Neural cell (in vitro differentiated cells): Measurements from ENCODE around the gene GALNT15. TPM values are rescaled to one million over a fixed set of nuclear protein-coding genes. Genes with fewer than 3 reads are reported as not detected.

Experiments used
- H2AFZ ChIP-seq: fragments of 200-600, 300-800 bp; sonication (generic), shearing (Covaris generic); 2 replicates; pipeline ENCODE4 v1.6.0; 2014; ENCODE audit warnings: low read depth, mild to moderate bottlenecking, antibody characterized with exemption, low read length, moderate library complexity
- H3F3A ChIP-seq: fragments of 200-600 bp; shearing (Covaris generic); 2 replicates; pipeline ENCODE4 v1.6.1; 2016; ENCODE audit warnings: mild to moderate bottlenecking, moderate library complexity, mixed read lengths, antibody characterized with exemption, low read length; ENCODE audit not compliant: insufficient read depth, poor library complexity, severe bottlenecking
- H3K27ac ChIP-seq: fragments of 200-600, 300-800 bp; sonication (generic), shearing (Covaris generic); 2 replicates; pipeline ENCODE4 v1.5.1; 2014; ENCODE audit warnings: mild to moderate bottlenecking, low read length, moderate library complexity
- H3K27me3 ChIP-seq: fragments of 300-800, 200-600 bp; sonication (generic), shearing (Covaris generic); 2 replicates; pipeline ENCODE4 v1.6.0; 2014; ENCODE audit warnings: mild to moderate bottlenecking, low read depth, low read length, moderate library complexity; ENCODE audit not compliant: insufficient read depth
- H3K36me3 ChIP-seq: fragments of 300-800, 200-600 bp; sonication (generic), shearing (Covaris generic); 2 replicates; pipeline ENCODE4 v1.5.1; 2014; ENCODE audit warnings: mild to moderate bottlenecking, antibody characterized with exemption, low read length, moderate library complexity; ENCODE audit not compliant: insufficient read depth
- H3K4me2 ChIP-seq: fragments of 300-800, 200-600 bp; sonication (generic), shearing (Covaris generic); 2 replicates; pipeline ENCODE4 v1.6.0; 2014; ENCODE audit warnings: mild to moderate bottlenecking, low read length
- H3K4me3 ChIP-seq: fragments of 300-800, 200-600 bp; sonication (generic), shearing (Covaris generic); 2 replicates; pipeline ENCODE4 v1.5.1; 2014; ENCODE audit warnings: mild to moderate bottlenecking, low read length, moderate library complexity
- H3K79me2 ChIP-seq: fragments of 200-600 bp; shearing (Covaris generic); replicated peaks from 2 replicates; pipeline ENCODE4 v1.6.0; 2014; ENCODE audit warnings: mild to moderate bottlenecking, low read length, moderate library complexity; ENCODE audit not compliant: insufficient read depth
- H3K9ac ChIP-seq: fragments of 300-800, 200-600 bp; sonication (generic), shearing (Covaris generic); 2 replicates; pipeline ENCODE4 v1.6.1; 2016; ENCODE audit warnings: mild to moderate bottlenecking, low read length, mixed read lengths
- H3K9me2 ChIP-seq: fragments of 200-600 bp; shearing (Covaris generic); 2 replicates; pipeline ENCODE4 v1.6.1; 2016; ENCODE audit warnings: mild to moderate bottlenecking, low read length, mixed read lengths; ENCODE audit not compliant: insufficient read depth
- H3K9me3 ChIP-seq: fragments of 200-600, 300-800 bp; sonication (generic), shearing (Covaris generic); 2 replicates; pipeline ENCODE4 v1.6.1; 2016; ENCODE audit warnings: mild to moderate bottlenecking, mixed run types, low read length, moderate library complexity, mixed read lengths
- H4K20me1 ChIP-seq: fragments of 200-600 bp; shearing (Covaris generic); 2 replicates; pipeline ENCODE4 v1.6.1; 2016; ENCODE audit warnings: mild to moderate bottlenecking, mixed run types; ENCODE audit not compliant: insufficient read depth
- CTCF ChIP-seq: fragments of 450-650 bp; IDR thresholded peaks from 2 replicates; pipeline ENCODE4 v1.5.1; 2014; ENCODE audit warnings: antibody characterized with exemption, mild to moderate bottlenecking, moderate library complexity; ENCODE audit not compliant: poor library complexity, severe bottlenecking
- EP300 ChIP-seq: fragments of 450-650 bp; conservative IDR thresholded peaks from 2 replicates; pipeline ENCODE4 v1.6.1; 2014; ENCODE audit warnings: antibody characterized with exemption, mild to moderate bottlenecking, moderate library complexity; ENCODE audit not compliant: poor library complexity, severe bottlenecking
- EZH2 ChIP-seq: fragments of 200-600, 300-800 bp; shearing (Covaris generic), sonication (generic); IDR thresholded peaks from 2 replicates; pipeline ENCODE4 v1.6.1; 2014; ENCODE audit warnings: antibody characterized with exemption, low read length, borderline replicate concordance, mild to moderate bottlenecking; ENCODE audit not compliant: insufficient read depth, poor library complexity, severe bottlenecking
- MXI1 ChIP-seq: fragments of 450-650 bp; conservative IDR thresholded peaks from 2 replicates; pipeline ENCODE4 v1.6.1; 2014; ENCODE audit warnings: antibody characterized with exemption, mild to moderate bottlenecking; ENCODE audit not compliant: poor library complexity, severe bottlenecking
- POLR2AphosphoS5 ChIP-seq: IDR thresholded peaks from 2 replicates; pipeline ENCODE4 v1.6.1; 2012
- RAD21 ChIP-seq: fragments of 450-650 bp; conservative IDR thresholded peaks from 2 replicates; pipeline ENCODE4 v1.6.1; 2014; ENCODE audit warnings: antibody characterized with exemption, mild to moderate bottlenecking, moderate library complexity
- SMC3 ChIP-seq: fragments of 450-650 bp; conservative IDR thresholded peaks from 2 replicates; pipeline ENCODE4 v1.6.1; 2014; ENCODE audit warnings: antibody characterized with exemption, mild to moderate bottlenecking, moderate library complexity; ENCODE audit not compliant: poor library complexity
- TAF1 ChIP-seq: IDR thresholded peaks from 2 replicates; pipeline ENCODE4 v1.6.1; 2012; ENCODE audit warnings: low read depth
- polyA plus RNA-seq: library from polyadenylated mRNA; depleted of rRNA; stranded (reverse); fragments of >200 nt; gene quantifications from 2 replicates; pipeline ENCODE4 v1.2.3, GENCODE V29; 2014
- TF ChIP-seq, protein P1 (sequence below): IDR thresholded peaks from 2 replicates; pipeline ENCODE4 v1.6.1; 2012; ENCODE audit warnings: borderline replicate concordance

The GALNT15 gene
- polyA plus RNA-seq, 1 donor from 2014 or later: 1.5 TPM

DNA sequence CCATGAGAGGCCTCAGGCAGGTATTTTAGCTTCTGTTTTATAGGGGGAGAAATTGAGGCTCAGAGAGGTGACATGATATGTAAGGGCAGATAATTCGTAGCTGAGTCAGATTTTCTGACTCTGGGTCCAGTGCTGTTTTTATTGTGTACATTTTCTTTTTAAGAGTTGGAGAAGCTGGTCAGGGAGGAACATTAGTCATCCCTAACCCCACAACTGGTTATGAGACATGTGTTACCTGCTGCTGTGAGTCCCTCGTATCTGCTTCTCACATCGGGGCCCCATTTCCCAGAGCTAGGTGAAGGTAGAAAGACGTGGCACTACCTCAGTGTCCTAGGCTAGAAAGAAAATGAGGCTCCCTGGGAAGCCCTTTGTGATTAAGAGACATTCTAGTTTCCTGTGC is 28.6 kb downstream of the GALNT15 start:
- Histone ChIP-seq H3K4me2 (no peak overlapping the region), H4K20me1 (no peaks in the 10 kb centered on the region), H3K9me2 (no peaks in the 10 kb centered on the region), H2AFZ (no peak overlapping the region), H3F3A (no peaks in the 10 kb centered on the region), H3K79me2 (no peaks in the 10 kb centered on the region), H3K4me3 (no peak overlapping the region), H3K27ac (no peak overlapping the region), H3K36me3 (no peaks in the 10 kb centered on the region), H3K27me3 (no peaks in the 10 kb centered on the region), H3K9me3 (no peaks in the 10 kb centered on the region), H3K9ac (no peak overlapping the region)
- no peak for TF ChIP-seq SMC3
- TF ChIP-seq EZH2: no peak
- TF ChIP-seq MXI1: no peak
- no peak for TF ChIP-seq EP300
- TF ChIP-seq CTCF: no peak
- TF ChIP-seq, protein P1, sequence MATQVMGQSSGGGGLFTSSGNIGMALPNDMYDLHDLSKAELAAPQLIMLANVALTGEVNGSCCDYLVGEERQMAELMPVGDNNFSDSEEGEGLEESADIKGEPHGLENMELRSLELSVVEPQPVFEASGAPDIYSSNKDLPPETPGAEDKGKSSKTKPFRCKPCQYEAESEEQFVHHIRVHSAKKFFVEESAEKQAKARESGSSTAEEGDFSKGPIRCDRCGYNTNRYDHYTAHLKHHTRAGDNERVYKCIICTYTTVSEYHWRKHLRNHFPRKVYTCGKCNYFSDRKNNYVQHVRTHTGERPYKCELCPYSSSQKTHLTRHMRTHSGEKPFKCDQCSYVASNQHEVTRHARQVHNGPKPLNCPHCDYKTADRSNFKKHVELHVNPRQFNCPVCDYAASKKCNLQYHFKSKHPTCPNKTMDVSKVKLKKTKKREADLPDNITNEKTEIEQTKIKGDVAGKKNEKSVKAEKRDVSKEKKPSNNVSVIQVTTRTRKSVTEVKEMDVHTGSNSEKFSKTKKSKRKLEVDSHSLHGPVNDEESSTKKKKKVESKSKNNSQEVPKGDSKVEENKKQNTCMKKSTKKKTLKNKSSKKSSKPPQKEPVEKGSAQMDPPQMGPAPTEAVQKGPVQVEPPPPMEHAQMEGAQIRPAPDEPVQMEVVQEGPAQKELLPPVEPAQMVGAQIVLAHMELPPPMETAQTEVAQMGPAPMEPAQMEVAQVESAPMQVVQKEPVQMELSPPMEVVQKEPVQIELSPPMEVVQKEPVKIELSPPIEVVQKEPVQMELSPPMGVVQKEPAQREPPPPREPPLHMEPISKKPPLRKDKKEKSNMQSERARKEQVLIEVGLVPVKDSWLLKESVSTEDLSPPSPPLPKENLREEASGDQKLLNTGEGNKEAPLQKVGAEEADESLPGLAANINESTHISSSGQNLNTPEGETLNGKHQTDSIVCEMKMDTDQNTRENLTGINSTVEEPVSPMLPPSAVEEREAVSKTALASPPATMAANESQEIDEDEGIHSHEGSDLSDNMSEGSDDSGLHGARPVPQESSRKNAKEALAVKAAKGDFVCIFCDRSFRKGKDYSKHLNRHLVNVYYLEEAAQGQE: no peak
- no peak for TF ChIP-seq POLR2AphosphoS5
- no peak for TF ChIP-seq RAD21
- TF ChIP-seq TAF1: no peak

- Histone ChIP-seq H2AFZ (no peak overlapping the region), H3K79me2 (no peaks in the 10 kb centered on the region), H3K9ac (no peak overlapping the region), H3K4me3 (no peak overlapping the region), H3K27ac (no peak overlapping the region), H3F3A (no peaks in the 10 kb centered on the region), H3K27me3 (no peaks in the 10 kb centered on the region), H4K20me1 (no peaks in the 10 kb centered on the region), H3K4me2 (no peak overlapping the region), H3K36me3 (no peaks in the 10 kb centered on the region), H3K9me2 (no peaks in the 10 kb centered on the region), H3K9me3 (no peaks in the 10 kb centered on the region)
- TF ChIP-seq, protein P1: no peak
- no peak for TF ChIP-seq POLR2AphosphoS5
- TF ChIP-seq CTCF: no peak
- no peak for TF ChIP-seq EZH2
- TF ChIP-seq TAF1: no peak
- TF ChIP-seq EP300: no peak
- TF ChIP-seq SMC3: no peak
- no peak for TF ChIP-seq MXI1
- TF ChIP-seq RAD21: no peak
Measured at GRCh38 chr3:16203671-16204629, 29.5 kb downstream of the GALNT15 start.
